DND-41 (cell line): ENCODE results near the gene ERC2.

ENCODE experiments used
- ATAC-seq: fragments of 200-7000 bp; cut with Tn5 transposase; 3 replicates; pipeline ENCODE4 v1.9.1; 2021; ENCODE audit warnings: low read depth; ENCODE audit not compliant: insufficient read depth
- DNase-seq: peaks from one replicate; pipeline ENCODE4 v3.0.0-alpha.2; 2020
- H2AFZ ChIP-seq: 2 replicates; pipeline ENCODE4 v1.6.0; 2012; ENCODE audit warnings: low read depth, low read length
- H3K27ac ChIP-seq: 2 replicates; pipeline ENCODE4 v1.5.1; 2012; ENCODE audit warnings: low read length, inconsistent platforms
- H3K27me3 ChIP-seq: fragments of 200-600 bp; sonication (generic); 2 replicates; pipeline ENCODE4 v1.6.0; 2012; ENCODE audit warnings: low read length, mild to moderate bottlenecking, inconsistent platforms; ENCODE audit not compliant: insufficient read depth, poor library complexity
- H3K36me3 ChIP-seq: 2 replicates; pipeline ENCODE4 v1.5.1; 2012; ENCODE audit warnings: low read length, inconsistent platforms; ENCODE audit not compliant: insufficient read depth
- H3K4me1 ChIP-seq: 2 replicates; pipeline ENCODE4 v1.5.1; 2012; ENCODE audit warnings: mild to moderate bottlenecking, low read length; ENCODE audit not compliant: insufficient read depth
- H3K4me2 ChIP-seq: 2 replicates; pipeline ENCODE4 v1.6.0; 2012; ENCODE audit warnings: mild to moderate bottlenecking, moderate library complexity, low read length, inconsistent platforms; ENCODE audit not compliant: insufficient read depth
- H3K4me3 ChIP-seq, 2 experiments: fragments of 200-600 bp in 1 of 2; shearing (Covaris generic) in 1 of 2; 2 replicates each; pipeline ENCODE4 v1.5.1; 2012 to 2016; ENCODE audit warnings: inconsistent platforms in 2 of 2, low read length in 2 of 2, mild to moderate bottlenecking in 2 of 2, low read depth in 1 of 2, moderate library complexity in 1 of 2
- H3K79me2 ChIP-seq: 2 replicates; pipeline ENCODE4 v1.6.0; 2012; ENCODE audit warnings: low read length, inconsistent platforms; ENCODE audit not compliant: insufficient read depth
- H3K9ac ChIP-seq: 2 replicates; pipeline ENCODE4 v1.6.0; 2012; ENCODE audit warnings: low read depth, mild to moderate bottlenecking, inconsistent platforms, low read length, moderate library complexity
- H3K9me3 ChIP-seq: 2 replicates; pipeline ENCODE4 v1.5.1; 2012; ENCODE audit warnings: low read length, moderate library complexity, mild to moderate bottlenecking, inconsistent platforms; ENCODE audit not compliant: insufficient read depth, severe bottlenecking
- H4K20me1 ChIP-seq: 2 replicates; pipeline ENCODE4 v1.6.0; 2012; ENCODE audit warnings: low read length; ENCODE audit not compliant: insufficient read depth
- EZH2 ChIP-seq: IDR thresholded peaks from 3 replicates; pipeline ENCODE4 v1.6.1; 2012; ENCODE audit warnings: borderline replicate concordance, low read depth, mild to moderate bottlenecking, moderate library complexity, low read length, inconsistent platforms; ENCODE audit not compliant: severe bottlenecking
- TF ChIP-seq, protein P1 (sequence below): IDR thresholded peaks from 2 replicates; pipeline ENCODE4 v1.5.1; 2012; ENCODE audit warnings: borderline replicate concordance, low read length, moderate library complexity, mild to moderate bottlenecking; ENCODE audit not compliant: poor library complexity, severe bottlenecking; ENCODE audit errors: extremely low read depth

Gene ERC2

DNA sequence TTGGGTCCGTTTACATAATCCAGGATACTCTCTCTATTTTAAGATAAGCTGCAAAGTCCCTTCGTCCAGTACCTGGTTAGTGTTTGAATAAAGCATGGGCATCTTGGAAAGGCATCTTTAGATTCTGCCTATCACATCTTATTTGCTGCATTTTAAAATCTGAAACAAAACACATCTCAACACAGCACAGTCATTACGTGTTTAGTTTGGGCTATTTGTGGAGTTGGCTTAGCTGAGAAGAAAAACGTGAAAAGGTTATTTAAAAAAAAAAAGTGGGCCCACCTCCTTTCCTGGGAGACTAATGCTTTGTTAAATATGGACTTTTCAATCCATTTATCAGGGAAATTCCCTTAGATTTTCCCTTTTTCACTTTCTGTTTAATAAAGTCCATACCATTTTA, 806.7 kb downstream of the ERC2 start:
- Histone ChIP-seq H3K27ac (no peak overlapping the region), H3K9me3 (no peaks in the 10 kb centered on the region), H3K27me3 (peaks cover 4% of the 10 kb centered on the region), H3K4me1 (no peaks in the 10 kb centered on the region), H3K4me2 (no peak overlapping the region), H3K4me3 (no peak overlapping the region), H3K9ac (no peak overlapping the region), H3K79me2 (no peaks in the 10 kb centered on the region), H4K20me1 (no peaks in the 10 kb centered on the region), H3K36me3 (no peaks in the 10 kb centered on the region), H2AFZ (no peak overlapping the region)
- ATAC-seq (no peak), DNase-seq (no peak)
- TF ChIP-seq, protein P1, sequence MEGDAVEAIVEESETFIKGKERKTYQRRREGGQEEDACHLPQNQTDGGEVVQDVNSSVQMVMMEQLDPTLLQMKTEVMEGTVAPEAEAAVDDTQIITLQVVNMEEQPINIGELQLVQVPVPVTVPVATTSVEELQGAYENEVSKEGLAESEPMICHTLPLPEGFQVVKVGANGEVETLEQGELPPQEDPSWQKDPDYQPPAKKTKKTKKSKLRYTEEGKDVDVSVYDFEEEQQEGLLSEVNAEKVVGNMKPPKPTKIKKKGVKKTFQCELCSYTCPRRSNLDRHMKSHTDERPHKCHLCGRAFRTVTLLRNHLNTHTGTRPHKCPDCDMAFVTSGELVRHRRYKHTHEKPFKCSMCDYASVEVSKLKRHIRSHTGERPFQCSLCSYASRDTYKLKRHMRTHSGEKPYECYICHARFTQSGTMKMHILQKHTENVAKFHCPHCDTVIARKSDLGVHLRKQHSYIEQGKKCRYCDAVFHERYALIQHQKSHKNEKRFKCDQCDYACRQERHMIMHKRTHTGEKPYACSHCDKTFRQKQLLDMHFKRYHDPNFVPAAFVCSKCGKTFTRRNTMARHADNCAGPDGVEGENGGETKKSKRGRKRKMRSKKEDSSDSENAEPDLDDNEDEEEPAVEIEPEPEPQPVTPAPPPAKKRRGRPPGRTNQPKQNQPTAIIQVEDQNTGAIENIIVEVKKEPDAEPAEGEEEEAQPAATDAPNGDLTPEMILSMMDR = no peak
- TF ChIP-seq EZH2 = no peak

DNA sequence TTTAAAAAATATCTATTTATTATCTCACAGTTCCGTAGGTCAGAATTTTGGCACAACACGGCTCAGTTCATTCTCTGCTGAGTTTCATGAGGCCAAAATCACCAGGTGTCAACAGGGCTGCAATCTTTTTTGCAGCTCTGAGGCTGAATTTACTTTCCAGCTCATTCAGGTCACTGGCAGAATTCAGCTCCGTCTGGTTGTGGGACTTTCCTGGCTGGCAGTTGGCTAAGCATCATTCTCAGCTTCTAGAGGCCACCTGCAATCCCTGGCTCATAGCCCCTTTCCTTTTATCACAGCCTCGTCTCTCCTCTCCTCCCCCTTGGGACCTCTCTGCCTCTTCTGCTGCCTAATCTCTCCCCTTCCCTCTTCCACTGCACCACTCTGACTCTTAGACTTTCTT, 807.1 kb downstream of the ERC2 start:
- no peak overlapping the region for H3K27ac ChIP-seq
- H2AFZ ChIP-seq = no peak overlapping the region
- DNase-seq (no peak), ATAC-seq (no peak)
- no peak overlapping the region for H3K9ac ChIP-seq
- no peak for TF ChIP-seq EZH2
- TF ChIP-seq, protein P1 = no peak
- H3K36me3 ChIP-seq = no peaks in the 10 kb centered on the region
- H3K4me3 ChIP-seq = no peak overlapping the region
- H3K27me3 ChIP-seq = peaks cover 4% of the 10 kb centered on the region
- H4K20me1 ChIP-seq = no peaks in the 10 kb centered on the region
- H3K79me2 ChIP-seq = no peaks in the 10 kb centered on the region
- no peaks in the 10 kb centered on the region for H3K9me3 ChIP-seq
- no peak overlapping the region for H3K4me2 ChIP-seq
- no peaks in the 10 kb centered on the region for H3K4me1 ChIP-seq

DNA sequence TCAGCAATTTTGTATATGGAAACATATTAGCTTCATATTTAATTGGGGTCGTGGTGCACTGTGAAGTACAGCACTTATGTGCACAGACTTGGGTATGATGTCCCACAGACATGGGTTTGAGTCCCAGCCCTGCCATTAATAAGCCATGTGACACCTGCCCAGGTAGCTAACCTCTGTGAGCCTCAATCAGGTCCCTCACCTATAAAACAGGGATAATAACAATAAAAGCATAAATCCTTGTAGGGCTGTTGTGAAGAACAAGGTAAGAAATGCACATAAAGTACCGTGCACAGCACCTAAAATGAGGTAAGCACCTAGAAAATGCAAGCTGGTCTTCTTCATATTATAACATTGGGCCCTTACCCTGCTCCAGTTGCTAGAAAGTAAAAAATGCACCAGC, 807.6 kb downstream of the ERC2 start:
- H3K9ac ChIP-seq = no peak overlapping the region
- no peak overlapping the region for H3K4me2 ChIP-seq
- H4K20me1 ChIP-seq = no peaks in the 10 kb centered on the region
- H2AFZ ChIP-seq = no peak overlapping the region
- peaks cover 4% of the 10 kb centered on the region for H3K27me3 ChIP-seq
- ATAC-seq (no peak), DNase-seq (no peak)
- no peak overlapping the region for H3K4me3 ChIP-seq
- no peaks in the 10 kb centered on the region for H3K9me3 ChIP-seq
- no peaks in the 10 kb centered on the region for H3K36me3 ChIP-seq
- H3K4me1 ChIP-seq = no peaks in the 10 kb centered on the region
- H3K27ac ChIP-seq = no peak overlapping the region
- no peaks in the 10 kb centered on the region for H3K79me2 ChIP-seq
- no peak for TF ChIP-seq EZH2
- TF ChIP-seq, protein P1 = no peak

DNA sequence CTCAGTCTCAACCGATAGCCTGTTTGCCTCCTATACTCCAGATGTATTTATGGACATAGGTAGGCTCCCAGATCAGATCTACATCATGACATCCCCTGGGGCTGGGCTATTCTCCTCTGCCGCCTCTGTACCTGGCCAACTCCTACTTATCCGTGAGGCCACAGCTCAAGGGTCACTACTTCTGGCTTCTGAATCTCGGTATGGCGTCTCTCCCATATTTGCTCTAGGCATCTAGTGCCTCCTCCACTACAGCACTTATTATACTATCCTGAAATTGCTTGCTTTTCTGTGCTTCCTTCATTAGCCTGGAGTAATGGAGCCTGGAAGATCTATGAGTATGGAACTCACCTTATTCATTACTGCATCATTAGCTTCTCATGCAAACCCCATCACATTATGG, 808.6 kb downstream of the ERC2 start:
- DNase-seq = no peak
- Histone ChIP-seq H3K4me3 (no peak overlapping the region), H3K27ac (no peak overlapping the region), H3K4me2 (no peak overlapping the region), H3K4me1 (no peaks in the 10 kb centered on the region), H2AFZ (no peak overlapping the region), H3K9me3 (no peaks in the 10 kb centered on the region), H3K9ac (no peak overlapping the region), H3K27me3 (peaks cover 4% of the 10 kb centered on the region), H4K20me1 (no peaks in the 10 kb centered on the region), H3K79me2 (no peaks in the 10 kb centered on the region), H3K36me3 (no peaks in the 10 kb centered on the region)
- TF ChIP-seq EZH2 = no peak
- TF ChIP-seq, protein P1 = no peak
- ATAC-seq = no peak
